Measurements from ENCODE around the gene ADGRL3.

The ADGRL3 gene

GRCh38 chr4:61571761-61572559 is 371.8 kb downstream of the ADGRL3 start:
- DNase-seq = no peak

DNA sequence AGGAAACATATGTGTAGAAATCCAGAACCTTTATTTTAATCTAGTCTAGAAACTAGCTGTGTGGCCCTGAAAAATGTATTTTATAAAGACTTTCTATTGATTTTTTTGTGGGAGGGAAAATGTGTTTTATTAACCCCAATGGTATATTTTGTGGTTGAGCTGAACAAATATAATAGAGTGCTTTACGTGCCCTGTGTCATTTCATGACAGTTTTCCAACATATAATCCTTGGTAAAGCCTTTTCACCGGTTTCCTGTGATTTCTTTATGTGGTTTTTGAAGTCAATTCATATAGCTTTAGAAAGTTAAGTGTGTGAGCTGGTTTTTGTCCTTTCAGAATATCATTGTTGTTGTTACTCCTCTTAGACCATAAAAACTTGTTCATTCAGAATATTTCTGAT is 375.7 kb downstream of the ADGRL3 start:
- no peak for DNase-seq

GRCh38 chr4:61579786-61580185 is 379.7 kb downstream of the ADGRL3 start:
- DNase-seq = no peak

GRCh38 chr4:61580721-61581377 is 380.7 kb downstream of the ADGRL3 start:
- no peak for DNase-seq

DNA sequence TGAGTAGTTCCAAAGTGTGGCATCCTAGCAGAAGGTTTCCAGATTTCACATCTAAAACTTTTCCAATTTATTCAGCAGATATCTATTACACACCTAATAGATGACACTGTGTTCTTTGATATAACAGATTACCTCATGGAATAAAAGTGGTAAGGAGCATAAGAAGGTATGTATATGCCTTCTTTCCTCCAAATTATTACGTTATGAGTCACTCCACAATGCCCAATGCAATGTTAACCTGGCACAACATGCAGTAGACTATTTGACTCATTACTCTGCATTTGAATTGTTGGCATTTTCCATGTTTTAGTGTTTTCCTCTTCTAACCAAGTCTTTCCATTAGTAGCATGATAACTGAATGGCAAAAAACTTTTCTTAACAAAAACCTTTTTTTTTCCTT is 383.6 kb downstream of the ADGRL3 start:
- DNase-seq = no peak

DNA sequence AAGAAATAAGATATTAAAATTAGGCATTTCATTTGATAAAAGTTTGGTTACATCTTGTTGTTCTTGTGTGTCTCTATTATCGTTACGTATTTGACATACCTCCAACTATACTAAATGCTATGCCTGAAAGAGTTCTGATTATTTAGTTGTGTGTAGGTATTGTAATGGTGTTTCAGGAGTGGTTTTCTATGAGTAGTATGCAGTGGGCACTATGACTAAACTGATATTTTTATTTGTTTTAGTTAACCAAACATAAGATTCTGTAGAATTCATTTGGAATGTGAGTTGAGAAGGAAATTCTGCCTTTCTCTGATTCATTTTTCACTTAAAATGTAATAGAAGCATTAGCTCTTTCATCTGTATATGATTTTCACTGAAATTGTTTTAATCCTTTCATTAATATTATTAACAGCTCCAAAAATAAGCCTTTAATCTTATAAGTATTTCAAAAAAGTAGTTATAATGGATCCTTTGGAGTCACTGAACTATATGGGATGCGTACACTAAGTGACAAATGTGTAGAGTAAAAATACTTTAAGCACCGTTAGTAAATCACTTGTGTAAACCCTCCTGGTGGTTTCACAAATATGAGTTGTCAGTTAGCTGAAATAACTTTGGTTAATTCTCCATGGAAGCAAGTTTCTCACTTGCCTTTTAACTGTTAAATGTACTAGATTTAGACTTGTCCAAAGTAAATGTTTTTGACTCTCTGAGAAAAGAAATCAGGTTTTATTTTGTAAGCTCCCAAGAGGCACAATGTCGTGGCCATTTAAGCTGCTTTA is 388.7 kb downstream of the ADGRL3 start:
- DNase-seq = no peak

GRCh38 chr4:61590881-61591280 is 390.8 kb downstream of the ADGRL3 start:
- no peak for DNase-seq

GRCh38 chr4:61596606-61597340 is 396.6 kb downstream of the ADGRL3 start:
- no peak for DNase-seq

DNA sequence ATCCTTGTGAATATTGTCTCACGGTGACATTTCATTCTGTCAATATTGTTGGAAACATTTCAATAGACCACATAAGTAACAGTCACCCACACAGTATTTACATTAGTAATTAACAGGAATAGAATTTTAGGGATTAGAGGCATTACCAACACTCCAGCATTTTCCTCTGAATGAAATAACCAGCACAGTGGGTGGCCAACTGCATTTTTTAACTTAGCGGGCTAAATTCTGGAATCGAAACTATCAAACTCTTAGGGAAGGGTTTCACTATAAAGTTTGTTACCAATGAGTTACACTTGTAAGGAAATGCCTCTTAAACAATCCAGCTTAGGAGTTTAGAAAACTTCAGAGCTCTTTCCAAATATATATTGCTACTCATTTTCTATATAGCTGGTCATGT is 403.0 kb downstream of the ADGRL3 start:
- DNase-seq = no peak

GRCh38 chr4:61604054-61604453 is 403.9 kb downstream of the ADGRL3 start:
- DNase-seq = no peak

- DNase-seq = no peak
Measured at GRCh38 chr4:61605984-61606383, 405.9 kb downstream of the ADGRL3 start.

GRCh38 chr4:61614231-61614630 is 414.1 kb downstream of the ADGRL3 start:
- no peak for DNase-seq

DNA sequence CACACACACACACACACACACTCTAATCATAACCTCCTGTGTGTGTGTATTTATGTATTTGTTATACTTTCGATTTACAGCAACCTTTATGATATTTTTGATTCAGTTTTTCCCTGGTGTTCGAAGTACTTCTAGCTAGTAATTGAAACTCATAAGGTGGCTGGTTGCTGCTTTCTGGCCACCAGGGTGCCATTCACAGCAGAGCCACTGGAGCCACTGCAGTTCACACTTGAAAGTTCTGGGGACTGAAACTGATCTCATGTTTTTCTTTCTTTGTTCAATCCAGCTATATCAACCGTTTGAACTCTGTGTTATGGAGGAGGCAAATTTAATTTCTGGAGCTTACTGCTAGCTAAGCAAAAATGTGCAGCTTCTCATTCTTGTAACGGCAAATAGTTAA is 419.4 kb downstream of the ADGRL3 start:
- no peak for DNase-seq

- DNase-seq = no peak
Measured at GRCh38 chr4:61628282-61628681, 428.2 kb downstream of the ADGRL3 start.

GRCh38 chr4:61628727-61629126 is 428.6 kb downstream of the ADGRL3 start:
- no peak for DNase-seq

- no peak for DNase-seq
Measured at GRCh38 chr4:61630548-61630947, 430.4 kb downstream of the ADGRL3 start.

DNA sequence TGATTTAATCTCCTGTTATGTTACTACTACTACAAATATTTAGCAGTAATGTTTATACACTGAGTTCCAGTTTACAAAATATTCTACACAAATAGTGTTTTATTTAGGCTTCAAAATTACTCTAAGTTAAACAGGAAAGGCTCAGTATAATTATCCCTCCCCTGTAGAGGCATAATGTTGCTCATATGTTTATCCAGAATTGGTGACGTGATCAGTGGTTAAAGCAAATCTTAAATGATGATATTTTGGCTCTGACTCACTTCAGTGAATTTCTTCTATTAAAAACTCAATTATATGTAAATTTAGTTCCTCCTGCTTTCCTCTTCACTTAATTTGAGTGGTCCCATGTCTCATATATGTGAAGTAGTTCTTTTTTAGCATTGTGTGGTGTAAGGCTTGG is 438.5 kb downstream of the ADGRL3 start:
- DNase-seq = no peak

GRCh38 chr4:61646746-61647350 is 446.7 kb downstream of the ADGRL3 start:
- peak; percentile 1 for DNase-seq

GRCh38 chr4:61648264-61648663 is 448.1 kb downstream of the ADGRL3 start:
- no peak for DNase-seq

DNA sequence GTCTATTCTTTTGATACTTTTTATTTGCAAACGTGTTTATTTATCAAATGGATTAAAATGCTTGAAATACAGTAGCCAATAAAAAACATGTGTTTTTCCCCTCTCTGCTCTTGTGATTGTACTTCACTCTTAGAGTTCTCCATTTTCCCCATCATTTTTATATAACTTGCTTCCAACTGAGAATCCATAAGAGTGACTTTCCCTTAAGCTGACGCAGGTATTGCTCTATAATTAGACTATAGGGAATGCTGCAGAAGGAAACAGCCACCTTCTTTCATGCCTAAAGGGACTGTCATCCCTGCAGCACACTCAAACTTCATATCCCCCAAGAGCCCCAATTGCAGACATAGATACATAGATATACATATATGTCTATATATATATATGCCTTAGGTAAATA is 456.9 kb downstream of the ADGRL3 start:
- no peak for DNase-seq

- no peak for DNase-seq
Measured at GRCh38 chr4:61661960-61662359, 461.8 kb downstream of the ADGRL3 start.

DNA sequence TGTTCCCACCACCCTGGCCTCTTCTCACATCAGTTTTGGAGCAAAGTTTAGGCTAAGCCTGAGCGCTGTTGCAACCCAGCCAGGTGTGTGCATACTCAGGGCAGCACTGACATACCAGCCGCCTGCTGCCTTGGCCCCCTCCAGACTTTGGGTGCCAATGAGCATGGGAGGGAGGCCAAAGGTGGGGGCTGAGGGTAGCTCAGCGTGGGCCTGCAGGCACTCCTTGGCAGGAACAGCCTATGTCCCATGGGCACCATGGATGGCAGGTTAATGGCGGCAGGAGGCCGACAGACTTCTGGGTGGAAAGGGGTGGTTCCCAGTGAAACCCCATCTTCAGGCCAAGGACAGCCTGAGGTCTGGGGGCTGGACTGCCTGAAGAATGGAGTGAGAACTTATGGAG is 462.2 kb downstream of the ADGRL3 start:
- DNase-seq = no peak

GRCh38 chr4:61663310-61663709 is 463.2 kb downstream of the ADGRL3 start:
- no peak for DNase-seq

All from NCI-H1105 (cell line).